Mesenchymal stem cell (in vitro differentiated cells and primary cell): Measurements from ENCODE around the gene GPER1.

ENCODE experiments used
- DNase-seq: peaks from one replicate; pipeline ENCODE4 v3.0.0-alpha.2; 2013
- H2AFZ ChIP-seq: one replicate; pipeline ENCODE4 v1.6.1; 2013; ENCODE audit warnings: low read depth, mild to moderate bottlenecking, control low read depth, inconsistent platforms, low read length, moderate library complexity
- H2AK5ac ChIP-seq: 2 replicates; pipeline ENCODE4 v1.6.1; 2013; ENCODE audit warnings: low read length, moderate library complexity, mild to moderate bottlenecking, inconsistent platforms; ENCODE audit not compliant: severe bottlenecking
- H2BK120ac ChIP-seq: one replicate; pipeline ENCODE4 v1.6.1; 2013; ENCODE audit warnings: low read depth, mild to moderate bottlenecking, inconsistent platforms, low read length, moderate library complexity
- H2BK12ac ChIP-seq, 2 experiments: one replicate each; pipeline ENCODE4 v1.6.1; 2013; ENCODE audit warnings: inconsistent platforms in 2 of 2, low read length in 2 of 2, mild to moderate bottlenecking in 2 of 2, moderate library complexity in 2 of 2, control low read depth in 1 of 2
- H2BK15ac ChIP-seq: one replicate; pipeline ENCODE4 v1.6.1; 2013; ENCODE audit warnings: mild to moderate bottlenecking, low read depth, inconsistent platforms; ENCODE audit not compliant: poor library complexity, severe bottlenecking
- H2BK5ac ChIP-seq: 2 replicates; pipeline ENCODE4 v1.6.1; 2013; ENCODE audit warnings: low read depth, mild to moderate bottlenecking, low read length, control low read depth, inconsistent platforms; ENCODE audit not compliant: poor library complexity, severe bottlenecking
- H3K14ac ChIP-seq, 2 experiments: one replicate each; pipeline ENCODE4 v1.6.1; 2013; ENCODE audit warnings: inconsistent platforms in 2 of 2, low read length in 2 of 2, control low read depth in 1 of 2, mild to moderate bottlenecking in 1 of 2, moderate library complexity in 1 of 2
- H3K18ac ChIP-seq, 2 experiments: one replicate each; pipeline ENCODE4 v1.6.1; 2013; ENCODE audit warnings: inconsistent platforms in 2 of 2, low read length in 2 of 2, control low read depth in 1 of 2, low read depth in 1 of 2, mild to moderate bottlenecking in 1 of 2
- H3K23ac ChIP-seq, 2 experiments: one replicate each; pipeline ENCODE4 v1.6.1; 2013; ENCODE audit warnings: inconsistent platforms in 2 of 2, low read length in 2 of 2, mild to moderate bottlenecking in 2 of 2, moderate library complexity in 2 of 2, control low read depth in 1 of 2
- H3K27ac ChIP-seq: 2 replicates; pipeline ENCODE4 v1.5.1; 2013; ENCODE audit warnings: mild to moderate bottlenecking, moderate library complexity, low read length, control low read depth, inconsistent platforms; ENCODE audit not compliant: poor library complexity, severe bottlenecking
- H3K27me3 ChIP-seq, 2 experiments: 2 replicates each; pipeline versions ENCODE4 v1.6.1 to v1.7.0; 2013; ENCODE audit warnings: low read length in 2 of 2, mild to moderate bottlenecking in 2 of 2, moderate library complexity in 2 of 2, control low read depth in 1 of 2, inconsistent platforms in 1 of 2; ENCODE audit not compliant: control insufficient read depth in 1 of 2, insufficient read depth in 1 of 2
- H3K36me3 ChIP-seq, 2 experiments: 2 replicates each; pipeline versions ENCODE4 v1.6.1 to v1.7.0; 2013; ENCODE audit warnings: low read length in 2 of 2, control low read depth in 1 of 2, inconsistent platforms in 1 of 2, low read depth in 1 of 2, mild to moderate bottlenecking in 1 of 2; ENCODE audit not compliant: insufficient read depth in 2 of 2, control insufficient read depth in 1 of 2
- H3K4ac ChIP-seq, 2 experiments: one replicate each; pipeline ENCODE4 v1.6.1; 2013; ENCODE audit warnings: inconsistent platforms in 2 of 2, low read length in 2 of 2, mild to moderate bottlenecking in 2 of 2, moderate library complexity in 2 of 2, control low read depth in 1 of 2, low read depth in 1 of 2
- H3K4me1 ChIP-seq: 2 replicates; pipeline ENCODE4 v1.6.1; 2013; ENCODE audit warnings: low read depth, low read length, control low read depth; ENCODE audit not compliant: control insufficient read depth, insufficient read depth
- H3K4me2 ChIP-seq: 2 replicates; pipeline ENCODE4 v1.6.1; 2013; ENCODE audit warnings: low read length, mild to moderate bottlenecking, inconsistent platforms; ENCODE audit not compliant: poor library complexity, severe bottlenecking
- H3K4me3 ChIP-seq, 2 experiments: 2 replicates each; pipeline versions ENCODE4 v1.5.1 to v1.7.0; 2013; ENCODE audit warnings: low read length in 2 of 2, mild to moderate bottlenecking in 2 of 2, control low read depth in 1 of 2, low read depth in 1 of 2; ENCODE audit not compliant: insufficient read depth in 1 of 2
- H3K79me1 ChIP-seq: replicated peaks from 2 replicates; pipeline ENCODE4 v1.6.1; 2013; ENCODE audit warnings: mild to moderate bottlenecking, control low read depth, low read length, inconsistent platforms; ENCODE audit not compliant: poor library complexity, severe bottlenecking
- H3K9ac ChIP-seq: 2 replicates; pipeline ENCODE4 v1.7.0; 2013; ENCODE audit warnings: mild to moderate bottlenecking, low read length, moderate library complexity
- H3K9me3 ChIP-seq: 2 replicates; pipeline ENCODE4 v1.7.0; 2013; ENCODE audit warnings: mild to moderate bottlenecking, low read length; ENCODE audit not compliant: control insufficient read depth
- H4K8ac ChIP-seq: one replicate; pipeline ENCODE4 v1.6.1; 2013; ENCODE audit warnings: inconsistent platforms, mild to moderate bottlenecking, low read length, moderate library complexity
- H4K91ac ChIP-seq: one replicate; pipeline ENCODE4 v1.6.1; 2013; ENCODE audit warnings: mild to moderate bottlenecking, low read length, inconsistent platforms
- WGBS: methylation state at CpG from one replicate; pipeline ENCODE4 v1.1.7; 2013; ENCODE audit warnings: mixed read lengths; 5-methylcytosine and 5-hydroxymethylcytosine counted together

GPER1 gene

GRCh38 chr7:1099637-1100036 is 11.7 kb downstream of the GPER1 start:
- H2BK120ac ChIP-seq = no peak overlapping the region
- no peak overlapping the region for H4K91ac ChIP-seq
- H4K8ac ChIP-seq = no peak overlapping the region
- H3K27ac ChIP-seq = no peak overlapping the region
- H2BK12ac ChIP-seq = no peak overlapping the region
- H2BK5ac ChIP-seq = no peak overlapping the region
- no peak overlapping the region for H2AK5ac ChIP-seq
- no peak overlapping the region for H3K4me3 ChIP-seq
- H3K36me3 ChIP-seq = peaks cover 6 to 64% of the 10 kb centered on the region in 2 experiments
- peaks cover 64% of the 10 kb centered on the region for H3K79me1 ChIP-seq
- peaks cover 34% of the 10 kb centered on the region for H3K4me1 ChIP-seq
- no peak overlapping the region for H3K23ac ChIP-seq
- 97% methylated on average over 16 of the region's 16 CpGs for WGBS
- H3K14ac ChIP-seq = no peak overlapping the region
- H3K9ac ChIP-seq = no peak overlapping the region
- H3K27me3 ChIP-seq = no peaks in the 10 kb centered on the region
- no peak overlapping the region for H3K18ac ChIP-seq
- H3K9me3 ChIP-seq = no peaks in the 10 kb centered on the region
- no peak overlapping the region for H3K4ac ChIP-seq
- H2BK15ac ChIP-seq = no peak overlapping the region
- no peak overlapping the region for H2AFZ ChIP-seq
- no peak for DNase-seq
- H3K4me2 ChIP-seq = no peak overlapping the region

- Histone ChIP-seq H2BK120ac (no peak overlapping the region), H4K91ac (peak overlapping the region; percentile 1), H3K4ac (no peak overlapping the region), H3K4me2 (no peak overlapping the region), H3K27ac (no peak overlapping the region), H3K9ac (no peak overlapping the region), H2AK5ac (no peak overlapping the region), H3K9me3 (no peaks in the 10 kb centered on the region), H2AFZ (no peak overlapping the region), H3K14ac (peak overlapping the region in 1 of 2 experiments; percentile 19), H2BK12ac (no peak overlapping the region), H4K8ac (peak overlapping the region; percentile 22), H3K23ac (no peak overlapping the region), H3K27me3 (no peaks in the 10 kb centered on the region), H2BK5ac (no peak overlapping the region), H3K4me3 (no peak overlapping the region), H3K79me1 (peaks cover 63% of the 10 kb centered on the region), H3K18ac (peak overlapping the region in 1 of 2 experiments; percentile 6), H3K36me3 (peaks cover 6 to 59% of the 10 kb centered on the region in 2 experiments), H3K4me1 (peaks cover 37% of the 10 kb centered on the region), H2BK15ac (no peak overlapping the region)
- DNase-seq = no peak
- 69% methylated on average over 14 of the region's 14 CpGs for WGBS
These were observed 12.5 kb downstream of the GPER1 start for GRCh38 chr7:1100386-1100785.

GRCh38 chr7:1100834-1101562 is 13.1 kb downstream of the GPER1 start:
- peak overlapping the region; percentile 54 for H4K8ac ChIP-seq
- H3K79me1 ChIP-seq = peaks cover 60% of the 10 kb centered on the region
- H3K36me3 ChIP-seq = peaks cover 6 to 54% of the 10 kb centered on the region in 2 experiments
- peak overlapping the region in 1 of 2 experiments; percentile 29 for H2BK12ac ChIP-seq
- H3K23ac ChIP-seq = peak overlapping the region in 1 of 2 experiments; percentile 89
- H3K27ac ChIP-seq = no peak overlapping the region
- no peak overlapping the region for H2AFZ ChIP-seq
- H2BK120ac ChIP-seq = no peak overlapping the region
- no peak overlapping the region for H3K4me3 ChIP-seq
- H3K4me2 ChIP-seq = no peak overlapping the region
- WGBS = 84% methylated on average over 34 of the region's 34 CpGs
- H3K9ac ChIP-seq = no peak overlapping the region
- no peak overlapping the region for H3K18ac ChIP-seq
- peak overlapping the region; percentile 36 for H4K91ac ChIP-seq
- peak overlapping the region in 1 of 2 experiments; percentile 65 for H3K4ac ChIP-seq
- no peak overlapping the region for H2BK5ac ChIP-seq
- H2BK15ac ChIP-seq = no peak overlapping the region
- peaks cover 34% of the 10 kb centered on the region for H3K4me1 ChIP-seq
- H3K27me3 ChIP-seq = no peaks in the 10 kb centered on the region
- H3K9me3 ChIP-seq = no peaks in the 10 kb centered on the region
- H3K14ac ChIP-seq = peak overlapping the region in 1 of 2 experiments; percentile 49
- DNase-seq = no peak
- H2AK5ac ChIP-seq = no peak overlapping the region

GRCh38 chr7:1101563-1102431 is 13.9 kb downstream of the GPER1 start:
- no peak overlapping the region for H2BK15ac ChIP-seq
- H3K14ac ChIP-seq = no peak overlapping the region
- H3K4ac ChIP-seq = no peak overlapping the region
- H3K4me2 ChIP-seq = no peak overlapping the region
- H3K27ac ChIP-seq = no peak overlapping the region
- H4K91ac ChIP-seq = peak overlapping the region; percentile 18
- H2BK5ac ChIP-seq = no peak overlapping the region
- H3K18ac ChIP-seq = no peak overlapping the region
- no peak overlapping the region for H2AK5ac ChIP-seq
- no peaks in the 10 kb centered on the region for H3K9me3 ChIP-seq
- H2BK120ac ChIP-seq = no peak overlapping the region
- peaks cover 36% of the 10 kb centered on the region for H3K4me1 ChIP-seq
- no peak overlapping the region for H3K23ac ChIP-seq
- peaks cover 60% of the 10 kb centered on the region for H3K79me1 ChIP-seq
- peaks cover 6 to 59% of the 10 kb centered on the region in 2 experiments for H3K36me3 ChIP-seq
- no peak overlapping the region for H2AFZ ChIP-seq
- 95% methylated on average over 47 of the region's 47 CpGs for WGBS
- no peak overlapping the region for H3K4me3 ChIP-seq
- peak overlapping the region; percentile 45 for H4K8ac ChIP-seq
- DNase-seq = no peak
- H2BK12ac ChIP-seq = no peak overlapping the region
- H3K27me3 ChIP-seq = no peaks in the 10 kb centered on the region
- no peak overlapping the region for H3K9ac ChIP-seq
